Measurements from ENCODE around the gene MDH1B.
"Not testable (repeated sequence)": the region's sequence is repeated elsewhere in the genome, so short reads cannot be mapped to it uniquely, and the experiment has no call there.

MDH1B gene

DNA sequence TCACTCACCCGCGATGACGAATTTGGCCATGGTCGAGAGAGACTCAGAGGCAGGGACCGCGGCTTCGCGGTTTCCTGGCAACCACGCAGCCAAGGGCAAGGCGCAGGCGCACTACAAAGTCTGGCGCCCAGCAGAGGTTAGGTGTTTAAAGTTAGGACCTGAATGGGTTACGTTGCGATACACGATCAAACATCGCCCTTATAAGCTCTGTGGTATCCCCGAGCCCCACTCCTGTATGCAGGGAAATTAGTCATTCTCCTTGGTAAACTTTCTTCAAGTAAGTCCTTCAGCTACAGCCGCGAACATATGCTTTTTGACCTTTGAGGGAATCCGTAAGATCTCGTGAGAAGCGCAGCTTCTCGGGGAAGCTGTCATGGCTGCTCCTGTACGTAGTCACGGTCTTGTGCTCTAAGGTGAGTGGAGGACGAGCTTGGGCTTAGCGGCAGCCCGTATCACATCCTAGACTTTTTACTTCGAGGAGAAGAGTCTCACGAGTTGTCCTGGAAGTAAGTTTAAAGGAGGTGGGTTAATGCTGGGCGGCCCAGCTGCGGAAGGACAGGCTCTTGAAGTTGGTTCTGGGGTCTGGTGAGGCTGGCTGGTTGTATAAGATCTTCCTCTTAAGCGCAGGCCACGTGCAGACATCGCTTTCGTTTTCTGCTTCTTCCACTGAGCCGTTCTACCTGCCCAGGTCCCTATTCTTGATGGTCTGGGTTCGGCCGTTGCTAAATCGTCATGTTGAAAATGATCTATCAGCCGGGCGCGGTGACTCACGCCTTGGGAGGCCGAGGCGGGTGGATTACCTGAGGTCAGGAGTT, at the start of gene MDH1B, which contains the start of gene FASTKD2:
MDH1B (minus strand) TSS at position 87 of the 815 bp plus-strand sequence; CDS start at position 30, 57 bp downstream.
FASTKD2 (plus strand) TSS at position 365 of the 815 bp plus-strand sequence. CDS start 1,088 bp downstream, outside the sequence.
- DNase-seq (ENCODE audit: low read depth in 2 of 2), result peak; percentile 62 to 65

DNA sequence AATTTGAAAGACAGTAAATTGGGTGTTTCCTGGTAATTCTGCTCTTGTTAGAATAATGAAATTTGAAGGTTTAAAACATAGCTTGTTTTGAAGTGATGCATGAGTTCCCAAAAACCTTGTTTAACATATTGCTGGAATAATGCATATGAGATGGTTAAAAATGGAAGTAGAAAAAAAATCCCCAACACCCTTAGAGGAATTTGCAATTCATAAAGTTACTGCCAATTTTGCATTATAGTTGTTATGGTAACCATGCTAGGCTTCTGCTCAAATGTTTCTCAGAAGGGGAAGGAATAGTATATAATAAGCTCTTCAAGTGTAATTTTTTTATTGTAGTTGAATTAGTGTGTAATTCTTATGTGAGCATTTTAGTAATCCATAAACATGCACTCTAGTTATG, 49.4 kb upstream of the MDH1B start:
- no peak for DNase-seq (ENCODE audit: low read depth in 2 of 2)

DNA sequence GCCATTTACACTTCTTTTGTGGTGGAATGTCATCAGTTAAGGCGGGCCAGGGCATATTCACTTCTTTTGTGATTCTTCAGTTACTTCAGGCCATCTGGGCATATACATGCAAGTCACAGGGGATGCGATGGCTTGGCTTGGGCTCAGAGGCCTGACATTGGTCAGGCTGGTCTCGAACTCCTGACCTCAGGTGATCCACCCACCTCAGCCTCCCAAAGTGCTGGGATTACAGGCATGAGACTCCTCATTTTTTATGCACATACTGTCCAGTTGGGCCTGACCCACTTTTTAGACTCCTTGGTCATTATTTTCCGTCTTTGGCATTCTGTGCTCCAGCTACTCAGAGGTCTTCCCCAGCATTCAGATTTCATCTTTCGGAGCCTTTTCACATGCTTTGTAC, 47.3 kb upstream of the MDH1B start:
- not testable (repeated sequence) for DNase-seq (ENCODE audit: low read depth in 2 of 2)

DNA sequence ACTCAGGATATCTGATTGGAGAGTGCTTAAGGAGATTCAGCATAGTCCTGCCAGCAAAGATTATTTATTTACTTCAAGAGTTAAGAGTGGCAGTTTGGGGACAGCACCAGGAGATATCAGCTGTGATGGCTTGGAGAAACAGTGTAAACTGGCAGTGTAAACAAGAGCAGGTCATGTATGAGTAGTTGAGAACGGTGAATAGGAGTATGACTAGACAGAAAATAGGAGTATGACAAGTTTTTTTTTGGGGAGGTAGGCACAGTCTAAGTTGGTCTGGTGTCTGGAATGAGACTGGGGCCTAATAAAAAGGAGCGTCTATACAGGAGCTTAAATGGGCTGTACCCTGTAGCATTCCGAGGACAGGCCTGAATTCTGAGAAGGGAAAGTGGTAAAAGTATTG, 42.5 kb upstream of the MDH1B start:
- not testable (repeated sequence) for DNase-seq (ENCODE audit: low read depth in 2 of 2)

DNA sequence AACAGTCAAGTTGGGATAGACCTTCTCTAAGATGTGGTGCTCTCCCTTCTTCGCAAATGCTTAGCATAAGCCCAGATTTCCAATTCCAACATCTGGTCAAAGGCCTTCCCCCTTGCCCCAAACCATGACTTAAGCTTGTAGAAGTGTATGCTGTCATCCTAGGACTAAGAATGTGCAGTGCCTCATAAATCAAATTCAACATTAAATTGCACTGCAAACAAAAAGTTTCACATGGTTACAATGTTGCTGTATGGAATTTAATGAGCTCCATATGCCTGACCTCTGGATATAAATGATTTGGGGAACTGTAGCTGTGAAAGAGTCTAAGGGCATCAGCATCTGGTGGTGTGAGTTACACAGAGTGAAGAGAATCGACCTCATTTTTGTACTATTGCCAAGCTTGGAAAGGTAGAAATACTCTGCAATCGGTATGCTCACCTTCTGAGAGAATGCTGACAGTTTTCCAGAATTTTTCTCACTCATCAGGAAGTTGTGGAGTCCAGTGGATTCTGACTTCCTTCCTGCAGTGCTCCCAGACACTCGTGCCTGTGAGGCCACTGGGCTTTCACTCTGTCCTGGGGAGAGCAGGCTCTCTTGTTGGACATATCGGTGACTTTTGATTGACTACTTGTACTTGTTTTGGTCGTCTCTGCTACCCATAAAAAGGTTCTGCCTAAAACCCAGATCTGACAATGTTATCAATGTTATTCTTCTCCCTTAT, 40.9 kb upstream of the MDH1B start:
- DNase-seq (ENCODE audit: low read depth in 2 of 2), result no peak

DNA sequence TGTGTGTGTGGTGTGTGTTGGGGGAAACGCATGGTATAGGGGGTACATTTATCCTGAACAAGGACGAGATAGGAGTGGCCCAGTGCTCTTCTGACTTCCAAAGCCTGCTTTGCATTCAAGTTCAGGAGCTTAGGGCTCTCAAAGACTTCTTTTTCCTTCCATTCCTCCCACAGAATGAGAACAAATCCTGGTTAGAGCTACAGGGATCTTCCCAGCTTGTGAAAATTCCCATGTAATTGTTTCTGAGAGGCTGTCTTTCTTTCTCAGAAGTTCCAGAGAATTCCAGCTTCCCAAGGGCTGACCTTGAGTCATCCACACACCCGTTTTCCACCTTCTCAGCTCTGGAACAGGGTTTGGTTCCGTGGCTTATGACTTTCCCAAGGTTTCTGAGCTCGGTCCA, 39.2 kb upstream of the MDH1B start:
- no peak for DNase-seq (ENCODE audit: low read depth in 2 of 2)

DNA sequence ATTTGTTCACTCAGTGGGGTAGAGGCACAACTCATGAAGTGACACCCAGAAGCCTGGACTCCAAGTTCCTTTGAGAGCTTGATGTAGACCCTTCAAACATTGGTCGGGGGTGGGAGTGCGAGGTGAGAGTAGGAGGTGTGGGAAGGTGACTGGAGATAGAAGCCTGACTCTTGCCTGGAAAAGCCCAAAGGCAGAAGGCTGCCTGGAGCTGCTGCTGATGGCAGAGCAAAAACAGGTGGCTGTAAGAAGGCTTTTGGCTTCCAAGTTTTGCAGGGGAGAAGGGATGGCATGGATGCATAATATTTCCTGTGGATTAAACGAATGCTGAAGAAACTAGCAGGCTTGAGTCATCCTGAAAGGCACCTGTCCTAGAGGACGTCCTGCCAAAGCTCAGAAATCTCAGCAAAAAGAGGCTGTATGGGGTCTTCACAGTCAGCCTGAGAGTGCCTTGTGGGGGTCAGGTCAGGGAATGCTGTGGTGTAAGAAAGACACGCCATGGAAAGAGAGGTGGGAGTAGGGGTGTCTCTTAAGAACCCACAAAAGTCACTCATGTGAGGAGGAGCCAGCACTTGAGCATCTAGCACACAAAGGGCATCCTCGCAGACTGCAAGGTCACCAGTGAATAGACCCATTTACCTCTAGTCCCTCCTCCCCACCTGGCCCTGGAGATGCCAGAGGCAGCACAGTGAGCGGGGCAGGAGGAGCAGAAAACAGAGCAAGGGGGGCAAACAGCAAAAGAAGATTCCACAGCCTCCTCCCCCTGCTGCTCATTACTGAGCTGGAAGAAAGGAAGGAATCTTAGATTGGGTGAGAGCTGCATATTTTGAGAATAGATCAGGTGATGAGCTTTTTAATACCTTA, 37.8 kb upstream of the MDH1B start:
- no peak for DNase-seq (ENCODE audit: low read depth in 2 of 2)

DNA sequence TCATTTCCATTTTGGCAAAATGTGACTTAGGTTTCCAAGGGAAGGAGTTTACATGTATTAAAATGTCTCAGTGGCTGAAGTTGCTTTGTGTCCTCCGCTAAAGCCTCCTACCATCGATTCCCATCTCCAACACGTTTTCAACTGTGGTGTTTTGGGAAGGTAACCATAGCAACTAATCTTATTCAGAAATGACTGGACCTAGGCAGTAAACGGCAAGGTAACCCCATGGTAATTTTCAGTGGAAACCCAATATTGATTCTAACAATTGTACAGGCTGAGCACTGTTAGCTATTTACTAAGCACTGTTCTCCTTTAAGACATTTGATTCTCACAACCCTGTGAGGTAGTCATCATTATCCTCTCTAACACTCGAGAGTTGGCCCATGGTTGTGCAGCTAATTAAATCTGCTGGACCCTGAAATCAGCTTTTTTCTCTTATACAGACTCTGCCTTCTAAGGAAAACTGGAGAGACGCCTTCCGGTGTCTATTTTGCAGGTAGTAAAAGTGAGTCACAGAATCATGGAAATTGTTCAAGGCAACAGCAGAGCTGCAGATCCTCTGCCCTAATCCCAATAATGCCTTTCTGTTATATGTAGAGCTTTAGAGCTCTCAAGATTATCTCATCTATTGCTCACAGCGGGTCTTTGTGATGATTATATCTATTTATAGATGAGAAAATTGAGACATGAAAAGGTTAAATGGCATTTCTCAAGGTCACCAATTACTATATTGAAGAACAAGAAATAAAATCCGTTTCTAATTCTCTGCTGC, 36.5 kb upstream of the MDH1B start:
- DNase-seq (ENCODE audit: low read depth in 2 of 2), result no peak

DNA sequence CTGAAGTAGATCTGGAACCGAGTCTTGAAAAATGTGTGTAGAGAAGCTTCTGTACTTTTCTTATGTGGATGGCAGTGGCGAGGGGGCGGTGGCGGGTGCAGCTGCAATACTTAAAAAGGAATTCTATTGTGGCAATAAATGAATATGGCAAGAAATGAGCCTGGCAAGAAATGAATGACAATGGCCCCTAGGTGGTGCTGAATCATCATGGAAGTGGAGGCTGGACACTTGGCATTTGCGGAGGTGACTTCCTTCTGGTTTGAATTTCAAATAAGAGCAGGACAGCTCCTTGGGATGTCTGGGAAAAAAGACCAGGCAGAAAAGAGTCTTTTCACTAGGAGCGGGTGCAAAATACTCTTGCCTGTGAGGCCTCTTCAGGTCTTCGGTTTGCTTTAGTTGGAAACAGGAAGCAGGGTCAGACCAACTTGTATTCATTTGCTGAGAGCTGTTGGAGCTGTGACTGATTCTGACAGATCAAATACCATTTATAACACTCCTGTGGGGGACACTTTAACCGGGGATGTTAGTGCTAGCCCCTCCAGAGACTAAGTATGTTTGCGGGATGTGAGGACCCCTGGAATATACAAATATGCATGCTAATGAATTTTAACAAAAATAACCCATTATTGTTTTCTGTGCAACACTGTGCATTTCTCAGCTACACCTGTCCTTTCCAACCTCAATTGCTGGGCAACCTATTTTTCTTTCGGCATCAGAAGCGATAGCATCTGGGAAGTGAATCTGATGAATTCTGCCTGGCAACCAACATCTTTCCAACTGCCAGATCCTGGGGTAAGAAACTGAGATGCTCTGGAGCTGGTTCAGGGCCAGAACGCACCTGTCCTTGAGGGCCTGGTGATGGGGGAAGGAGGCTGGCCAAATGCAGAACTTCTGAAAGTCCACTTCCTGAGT, 35.6 kb upstream of the MDH1B start:
- peak in 1 of 2 donors; percentile 8 for DNase-seq (ENCODE audit: low read depth in 2 of 2)

DNA sequence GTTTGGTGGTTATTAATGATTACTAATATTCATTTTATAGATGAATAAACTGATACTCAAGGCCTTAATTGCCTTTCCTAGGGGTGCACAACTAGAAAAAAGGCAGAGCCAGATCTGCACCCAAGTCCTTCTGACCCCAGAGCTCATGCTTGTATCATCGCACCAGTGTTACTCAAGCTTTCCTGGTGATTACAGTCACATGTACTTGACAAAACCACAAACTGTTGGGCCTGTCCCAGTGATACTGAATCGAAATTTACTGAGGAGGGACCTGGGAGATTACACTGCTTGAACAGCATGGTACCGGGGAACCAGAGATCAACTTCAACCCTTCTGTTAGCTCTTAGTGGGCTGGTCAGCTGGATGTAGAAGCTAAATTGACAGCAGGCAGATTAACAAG, 34.0 kb upstream of the MDH1B start:
- no peak for DNase-seq (ENCODE audit: low read depth in 2 of 2)

DNA sequence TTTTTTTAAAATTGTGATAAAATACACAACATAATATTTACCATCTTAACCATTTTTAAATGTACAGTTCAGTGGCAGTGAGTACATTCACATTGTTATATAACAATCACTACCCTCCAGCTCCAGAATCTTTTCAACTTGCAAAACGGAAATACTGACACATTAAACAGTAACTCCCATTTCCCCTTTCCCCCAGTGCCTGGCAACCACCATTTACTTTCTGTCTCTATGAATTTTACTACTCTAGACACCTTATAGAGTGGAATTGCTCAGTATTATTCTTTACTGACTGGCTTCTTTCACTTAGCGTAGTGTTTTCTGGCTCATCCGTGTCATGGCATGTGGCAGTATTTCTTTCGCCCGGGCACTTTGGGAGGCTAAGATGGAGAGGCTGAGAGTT, 32.9 kb upstream of the MDH1B start:
- no peak for DNase-seq (ENCODE audit: low read depth in 2 of 2)

DNA sequence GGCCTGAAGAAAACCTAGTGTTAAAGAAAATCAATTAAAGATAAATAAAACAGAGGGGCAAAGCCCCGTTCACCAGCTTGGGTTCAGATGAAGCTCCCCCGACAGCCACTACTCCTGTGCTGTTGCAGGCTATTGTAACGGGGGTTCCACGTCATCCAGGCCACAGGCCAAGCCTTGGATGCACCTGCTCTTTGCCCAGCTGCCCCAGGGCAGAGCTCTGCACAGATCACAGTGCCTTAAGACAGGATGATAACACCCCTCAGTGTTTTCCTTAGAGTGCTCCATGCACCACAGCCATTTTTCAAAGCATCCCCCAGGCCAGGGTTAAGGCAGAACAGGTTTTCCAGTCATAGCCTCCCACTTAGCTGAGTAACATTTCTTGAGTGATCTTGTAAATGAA, 32.2 kb upstream of the MDH1B start:
- no peak for DNase-seq (ENCODE audit: low read depth in 2 of 2)

DNA sequence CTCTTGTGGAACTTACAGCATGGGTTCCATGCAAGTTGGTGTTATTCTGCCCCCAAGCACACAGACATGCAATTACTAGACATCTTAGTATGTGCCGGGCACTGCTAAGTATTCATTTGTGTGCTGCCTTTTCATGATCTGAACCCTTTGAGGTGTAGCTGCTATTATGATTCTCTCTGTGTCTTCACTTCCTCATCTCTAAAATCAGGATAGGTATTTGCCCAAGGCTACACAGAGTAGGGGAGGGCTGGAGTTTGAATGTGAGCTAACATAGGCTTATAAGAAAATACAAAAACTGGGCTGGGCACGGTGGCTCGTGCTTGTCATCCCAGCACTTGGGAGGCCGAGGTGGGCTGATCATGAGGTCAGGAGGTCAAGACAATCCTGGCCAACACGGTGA, 27.5 kb upstream of the MDH1B start:
- no peak for DNase-seq (ENCODE audit: low read depth in 2 of 2)

DNA sequence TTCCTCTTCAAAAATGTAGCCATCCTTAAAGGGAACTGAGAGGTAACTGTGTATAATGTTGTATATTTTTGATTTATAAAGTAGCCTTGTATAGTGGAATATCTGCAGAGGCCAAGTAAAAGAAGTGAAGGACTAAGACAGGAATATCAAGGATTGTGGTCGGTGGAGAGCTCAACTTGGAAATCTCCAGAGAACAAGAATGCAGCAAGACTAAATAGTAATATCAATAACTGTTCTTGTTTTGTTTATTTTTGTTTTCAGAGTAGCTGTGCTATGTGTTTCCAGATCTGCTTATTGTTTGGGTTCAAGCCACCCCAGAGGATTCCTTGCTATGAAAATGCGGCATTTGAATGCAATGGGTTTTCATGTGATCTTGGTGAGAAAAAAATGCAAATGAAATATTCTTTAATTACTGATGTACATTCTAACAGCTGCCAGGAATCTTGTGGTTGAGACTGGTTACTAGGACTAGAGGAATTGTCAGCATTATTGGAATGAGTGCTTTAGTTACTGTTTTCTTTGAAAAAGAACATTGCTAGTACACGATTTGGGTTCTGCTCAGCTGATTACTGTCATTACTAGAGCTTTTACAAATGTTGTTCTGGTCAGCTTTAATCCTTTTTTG, 25.3 kb upstream of the MDH1B start:
- DNase-seq (ENCODE audit: low read depth in 2 of 2), result no peak

DNA sequence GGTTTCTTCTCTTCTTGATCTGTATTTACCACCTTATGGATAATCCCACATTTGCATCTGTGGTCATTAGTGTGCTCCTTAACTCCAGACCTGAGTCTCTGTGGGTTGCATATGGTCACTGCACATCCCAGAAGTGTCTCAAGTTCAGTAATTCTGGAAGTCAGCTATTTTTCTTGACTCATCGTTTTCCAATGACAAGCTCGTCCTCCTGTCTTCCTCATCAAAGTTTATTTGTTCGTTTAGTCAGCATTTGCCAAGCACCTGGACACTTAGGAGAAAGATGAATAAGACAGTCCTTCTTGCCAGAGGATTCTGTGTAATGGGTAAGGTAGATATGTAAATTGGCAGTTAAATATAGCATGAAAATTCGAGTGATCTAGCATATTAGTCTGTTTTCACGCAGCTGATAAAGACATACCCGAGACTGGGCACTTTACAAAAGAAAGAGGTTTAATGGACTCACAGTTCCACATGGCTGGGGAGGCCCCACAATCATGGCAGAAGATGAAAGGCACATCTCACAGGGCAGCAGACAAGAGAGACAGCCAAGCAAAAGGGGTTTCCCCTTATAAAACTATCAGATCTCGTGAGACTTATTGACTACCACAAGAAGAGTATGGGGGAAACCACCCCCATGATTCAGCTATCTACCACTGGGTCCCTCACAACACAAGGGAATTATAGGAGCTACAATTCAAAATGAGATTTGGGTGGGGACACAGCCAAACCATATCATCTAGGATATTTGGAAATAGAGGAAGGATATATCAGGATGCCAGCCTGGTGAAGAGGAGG, 19.6 kb upstream of the MDH1B start:
- DNase-seq (ENCODE audit: low read depth in 2 of 2), result no peak

DNA sequence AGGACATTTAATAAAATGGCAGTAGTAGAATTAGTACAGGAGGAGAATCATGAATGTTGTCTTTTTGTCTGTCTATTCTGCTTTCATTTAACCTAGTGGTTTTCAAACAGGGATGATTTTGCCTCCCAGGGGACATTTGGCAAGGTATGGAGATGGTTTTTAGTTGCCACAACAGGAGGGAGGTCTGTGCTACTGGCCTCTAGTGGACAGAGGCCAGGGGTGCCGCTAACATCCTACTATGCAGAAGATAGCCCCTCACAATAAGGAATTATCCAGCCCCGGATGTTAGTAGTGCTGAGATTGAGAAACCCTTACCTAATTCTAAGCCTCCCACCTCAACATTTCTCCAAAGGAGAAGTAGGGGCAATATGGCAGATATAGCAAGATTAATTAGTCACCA, 18.6 kb upstream of the MDH1B start:
- DNase-seq (ENCODE audit: low read depth in 2 of 2), result no peak

DNA sequence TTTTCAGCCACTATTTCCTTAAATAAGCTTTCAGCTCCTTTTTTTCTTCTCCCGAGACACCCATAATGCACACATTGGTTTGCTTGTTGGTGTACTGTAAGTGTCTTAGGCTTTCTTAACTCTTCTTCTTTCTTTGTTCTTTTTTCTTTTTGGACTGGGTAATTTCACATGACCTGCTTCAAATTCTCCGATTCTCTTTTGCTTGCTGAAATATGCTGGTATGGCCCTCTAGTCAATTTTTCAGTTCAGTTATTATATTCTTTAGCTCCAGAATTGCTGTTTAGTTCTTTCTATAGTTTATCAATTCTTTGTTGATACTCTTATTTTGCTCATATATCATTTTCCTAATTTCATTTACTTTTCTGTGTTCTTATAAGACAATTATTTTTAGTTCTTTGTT, 15.5 kb upstream of the MDH1B start:
- no peak for DNase-seq (ENCODE audit: low read depth in 2 of 2)

DNA sequence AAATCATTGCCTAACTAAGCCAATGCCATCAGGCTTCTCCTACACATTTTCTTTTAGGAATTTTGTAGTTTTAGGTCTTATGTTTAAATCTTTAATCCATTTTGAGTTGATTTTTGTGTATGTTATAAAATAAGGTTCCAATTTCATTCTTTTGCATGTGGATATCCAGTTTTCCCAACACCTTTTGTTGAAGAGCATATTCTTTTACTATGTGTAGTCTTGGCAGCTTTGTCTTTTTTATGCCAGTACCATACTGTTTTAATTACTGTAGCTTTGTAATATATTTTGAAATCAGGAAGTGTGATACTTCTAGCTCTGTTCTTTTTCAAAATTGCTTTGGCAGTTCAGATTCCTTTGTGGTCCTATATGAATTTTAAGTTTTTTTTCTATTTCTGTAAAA, 11.3 kb upstream of the MDH1B start:
- no peak for DNase-seq (ENCODE audit: low read depth in 2 of 2)

DNA sequence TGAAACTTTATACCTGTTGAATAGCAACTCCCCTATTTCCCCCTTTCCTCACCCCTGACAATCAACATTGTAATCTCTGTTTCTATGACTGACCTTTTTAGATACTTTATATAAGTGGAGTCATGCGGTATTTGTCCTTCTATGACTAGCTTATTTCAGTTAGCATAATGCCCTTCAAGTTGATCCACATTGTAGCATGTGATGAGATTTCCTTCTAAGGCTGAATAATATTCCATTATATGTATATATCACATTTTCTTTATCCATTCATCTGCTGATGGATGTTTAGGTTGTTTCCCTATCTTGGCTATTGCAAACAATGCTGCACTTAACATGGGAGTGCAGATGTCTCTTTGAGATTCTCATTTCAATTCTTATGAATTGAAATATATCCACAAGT, 9.7 kb upstream of the MDH1B start:
- no peak for DNase-seq (ENCODE audit: low read depth in 2 of 2)

All from stimulated activated CD8-positive, alpha-beta memory T cell treated with anti-CD3 and anti-CD28 coated beads, Interleukin-2, amount 100 ng/mL, for 1 hour (primary cell).